ENCODE data around the gene ABLIM2.

- TF ChIP-seq EZH2phosphoT487 (conservative IDR thresholded peaks at IDR 0.05; ENCODE audit: low read length): no peak
- TF ChIP-seq, protein P1, sequence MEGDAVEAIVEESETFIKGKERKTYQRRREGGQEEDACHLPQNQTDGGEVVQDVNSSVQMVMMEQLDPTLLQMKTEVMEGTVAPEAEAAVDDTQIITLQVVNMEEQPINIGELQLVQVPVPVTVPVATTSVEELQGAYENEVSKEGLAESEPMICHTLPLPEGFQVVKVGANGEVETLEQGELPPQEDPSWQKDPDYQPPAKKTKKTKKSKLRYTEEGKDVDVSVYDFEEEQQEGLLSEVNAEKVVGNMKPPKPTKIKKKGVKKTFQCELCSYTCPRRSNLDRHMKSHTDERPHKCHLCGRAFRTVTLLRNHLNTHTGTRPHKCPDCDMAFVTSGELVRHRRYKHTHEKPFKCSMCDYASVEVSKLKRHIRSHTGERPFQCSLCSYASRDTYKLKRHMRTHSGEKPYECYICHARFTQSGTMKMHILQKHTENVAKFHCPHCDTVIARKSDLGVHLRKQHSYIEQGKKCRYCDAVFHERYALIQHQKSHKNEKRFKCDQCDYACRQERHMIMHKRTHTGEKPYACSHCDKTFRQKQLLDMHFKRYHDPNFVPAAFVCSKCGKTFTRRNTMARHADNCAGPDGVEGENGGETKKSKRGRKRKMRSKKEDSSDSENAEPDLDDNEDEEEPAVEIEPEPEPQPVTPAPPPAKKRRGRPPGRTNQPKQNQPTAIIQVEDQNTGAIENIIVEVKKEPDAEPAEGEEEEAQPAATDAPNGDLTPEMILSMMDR (IDR thresholded peaks at IDR 0.05; ENCODE audit: insufficient read depth, low read length, poor library complexity, severe bottlenecking): no peak
Observed at GRCh38 chr4:8045909-8046308, 112.7 kb downstream of the ABLIM2 start.
